ENCODE measurements around the gene FOXL2.

The FOXL2 gene

DNA sequence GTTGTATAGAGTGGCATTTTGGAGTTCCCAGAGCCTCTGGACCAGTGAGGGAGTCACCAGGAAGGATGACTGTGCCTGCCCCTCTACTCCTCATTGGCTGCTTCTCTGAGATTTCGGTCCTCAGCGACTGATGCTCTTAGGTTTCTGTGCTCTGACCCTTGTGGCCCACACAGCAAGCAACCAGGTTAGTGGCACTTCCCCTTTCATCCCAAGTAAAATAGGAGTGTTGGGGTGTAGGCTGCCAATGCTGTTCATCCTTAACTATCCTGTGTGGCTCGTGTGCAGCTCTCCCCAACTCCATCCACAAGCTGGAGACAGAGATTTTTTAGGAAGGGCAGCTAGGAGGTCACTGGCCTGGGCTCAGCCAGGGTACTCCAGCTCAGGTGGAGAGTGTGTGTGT, 37.9 kb upstream of the FOXL2 start:
- Histone ChIP-seq H2AFZ (ENCODE audit: low read depth, low read length) (no peak overlapping the region), H3K36me3 (replicated peaks; ENCODE audit: low read depth, low read length) (no peaks in the 10 kb centered on the region), H3K4me1 (ENCODE audit: low read length) (no peaks in the 10 kb centered on the region), H3K27me3 (ENCODE audit: low read depth, low read length) (peaks cover 3% of the 10 kb centered on the region; the same call in 1 of the 2 replicates), H3K9me3 (ENCODE audit: insufficient read depth, low read length) (no peaks in the 10 kb centered on the region), H3K9ac (ENCODE audit: low read length) (no peak overlapping the region), H3K4me2 (ENCODE audit: low read length) (no peak overlapping the region), H3K27ac (ENCODE audit: low read length) (no peak overlapping the region), H3K79me2 (ENCODE audit: low read length) (no peaks in the 10 kb centered on the region), H3K4me3 (ENCODE audit: low read length) (no peak overlapping the region), H4K20me1 (ENCODE audit: insufficient read depth, low read length) (no peaks in the 10 kb centered on the region)
- TF ChIP-seq, protein P1, sequence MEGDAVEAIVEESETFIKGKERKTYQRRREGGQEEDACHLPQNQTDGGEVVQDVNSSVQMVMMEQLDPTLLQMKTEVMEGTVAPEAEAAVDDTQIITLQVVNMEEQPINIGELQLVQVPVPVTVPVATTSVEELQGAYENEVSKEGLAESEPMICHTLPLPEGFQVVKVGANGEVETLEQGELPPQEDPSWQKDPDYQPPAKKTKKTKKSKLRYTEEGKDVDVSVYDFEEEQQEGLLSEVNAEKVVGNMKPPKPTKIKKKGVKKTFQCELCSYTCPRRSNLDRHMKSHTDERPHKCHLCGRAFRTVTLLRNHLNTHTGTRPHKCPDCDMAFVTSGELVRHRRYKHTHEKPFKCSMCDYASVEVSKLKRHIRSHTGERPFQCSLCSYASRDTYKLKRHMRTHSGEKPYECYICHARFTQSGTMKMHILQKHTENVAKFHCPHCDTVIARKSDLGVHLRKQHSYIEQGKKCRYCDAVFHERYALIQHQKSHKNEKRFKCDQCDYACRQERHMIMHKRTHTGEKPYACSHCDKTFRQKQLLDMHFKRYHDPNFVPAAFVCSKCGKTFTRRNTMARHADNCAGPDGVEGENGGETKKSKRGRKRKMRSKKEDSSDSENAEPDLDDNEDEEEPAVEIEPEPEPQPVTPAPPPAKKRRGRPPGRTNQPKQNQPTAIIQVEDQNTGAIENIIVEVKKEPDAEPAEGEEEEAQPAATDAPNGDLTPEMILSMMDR (IDR thresholded peaks at IDR 0.05; ENCODE audit: low read depth, low read length): no peak
- TF ChIP-seq EZH2phosphoT487 (IDR thresholded peaks at IDR 0.05; ENCODE audit: low read depth): no peak

DNA sequence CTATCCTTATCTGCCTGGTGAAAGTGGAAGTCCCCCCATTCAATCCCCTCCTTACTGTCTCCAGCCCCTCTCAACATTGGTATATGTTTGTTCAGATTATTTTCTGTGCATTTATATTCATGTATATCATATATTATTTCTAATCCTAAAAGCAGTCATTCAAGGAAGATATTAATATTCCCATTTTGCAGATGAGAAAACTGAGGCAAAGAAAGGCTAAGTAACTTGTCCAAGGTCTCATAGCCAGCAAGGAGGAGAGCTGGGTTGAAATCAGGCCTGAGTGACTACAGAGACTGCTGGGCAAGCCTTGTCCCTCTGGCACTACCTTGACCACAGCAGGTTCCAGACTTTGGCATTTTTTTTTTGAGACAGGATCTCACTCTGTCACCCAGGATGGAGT, 29.1 kb upstream of the FOXL2 start:
- H3K36me3 ChIP-seq (replicated peaks; ENCODE audit: low read depth, low read length): no peaks in the 10 kb centered on the region
- no peak overlapping the region for H3K4me2 ChIP-seq (ENCODE audit: low read length)
- TF ChIP-seq EZH2phosphoT487 (IDR thresholded peaks at IDR 0.05; ENCODE audit: low read depth): no peak
- TF ChIP-seq, protein P1 (IDR thresholded peaks at IDR 0.05; ENCODE audit: low read depth, low read length): no peak
- H3K79me2 ChIP-seq (ENCODE audit: low read length): no peaks in the 10 kb centered on the region
- no peak overlapping the region for H3K4me3 ChIP-seq (ENCODE audit: low read length)
- H3K9me3 ChIP-seq (ENCODE audit: insufficient read depth, low read length): no peaks in the 10 kb centered on the region
- no peak overlapping the region for H2AFZ ChIP-seq (ENCODE audit: low read depth, low read length)
- no peak overlapping the region for H3K9ac ChIP-seq (ENCODE audit: low read length)
- peaks cover under 1% of the 10 kb centered on the region; the same call in 1 of the 2 replicates for H3K27me3 ChIP-seq (ENCODE audit: low read depth, low read length)
- no peak overlapping the region for H3K27ac ChIP-seq (ENCODE audit: low read length)
- no peaks in the 10 kb centered on the region for H4K20me1 ChIP-seq (ENCODE audit: insufficient read depth, low read length)
- no peaks in the 10 kb centered on the region for H3K4me1 ChIP-seq (ENCODE audit: low read length)

DNA sequence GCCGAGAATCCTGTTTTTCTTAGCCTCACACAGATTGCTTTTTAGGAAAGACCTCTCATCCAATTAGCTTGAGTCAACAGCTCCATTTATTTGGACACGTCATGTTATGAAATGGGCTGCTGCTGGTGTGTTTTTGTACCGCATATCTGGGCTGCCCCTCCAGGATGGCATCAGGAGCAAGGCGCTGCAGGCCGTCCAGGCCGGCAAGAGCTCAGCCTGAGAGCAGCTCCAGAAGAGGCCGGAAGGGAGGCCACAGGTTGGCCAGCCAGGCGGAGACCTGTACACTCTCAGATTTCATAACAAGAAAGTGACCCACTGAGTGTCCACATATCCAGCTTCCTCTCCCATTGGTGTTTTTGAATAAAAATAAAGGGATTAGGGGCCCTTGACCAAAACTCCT, 28.4 kb upstream of the FOXL2 start:
- no peak overlapping the region for H3K4me3 ChIP-seq (ENCODE audit: low read length)
- H3K79me2 ChIP-seq (ENCODE audit: low read length): no peaks in the 10 kb centered on the region
- TF ChIP-seq, protein P1 (IDR thresholded peaks at IDR 0.05; ENCODE audit: low read depth, low read length): no peak
- TF ChIP-seq EZH2phosphoT487 (IDR thresholded peaks at IDR 0.05; ENCODE audit: low read depth): no peak

GRCh38 chr3:138974462-138974861, 27.5 kb upstream of the FOXL2 start:
- no peaks in the 10 kb centered on the region for H3K27me3 ChIP-seq (ENCODE audit: low read depth, low read length)
- no peaks in the 10 kb centered on the region for H3K9me3 ChIP-seq (ENCODE audit: insufficient read depth, low read length)
- no peak overlapping the region for H3K9ac ChIP-seq (ENCODE audit: low read length)
- no peaks in the 10 kb centered on the region for H3K4me1 ChIP-seq (ENCODE audit: low read length)
- no peaks in the 10 kb centered on the region for H4K20me1 ChIP-seq (ENCODE audit: insufficient read depth, low read length)
- H3K27ac ChIP-seq (ENCODE audit: low read length): no peak overlapping the region
- H3K4me2 ChIP-seq (ENCODE audit: low read length): no peak overlapping the region
- H2AFZ ChIP-seq (ENCODE audit: low read depth, low read length): no peak overlapping the region
- no peaks in the 10 kb centered on the region for H3K36me3 ChIP-seq (replicated peaks; ENCODE audit: low read depth, low read length)
- TF ChIP-seq EZH2phosphoT487 (IDR thresholded peaks at IDR 0.05; ENCODE audit: low read depth): no peak
- TF ChIP-seq, protein P1 (IDR thresholded peaks at IDR 0.05; ENCODE audit: low read depth, low read length): no peak
- H3K79me2 ChIP-seq (ENCODE audit: low read length): no peaks in the 10 kb centered on the region
- no peak overlapping the region for H3K4me3 ChIP-seq (ENCODE audit: low read length)

More for the DNA sequence above, 28.4 kb upstream of the FOXL2 start:
- Histone ChIP-seq H3K9me3 (ENCODE audit: insufficient read depth, low read length) (no peaks in the 10 kb centered on the region), H2AFZ (ENCODE audit: low read depth, low read length) (no peak overlapping the region), H4K20me1 (ENCODE audit: insufficient read depth, low read length) (no peaks in the 10 kb centered on the region), H3K27me3 (ENCODE audit: low read depth, low read length) (no peaks in the 10 kb centered on the region), H3K36me3 (replicated peaks; ENCODE audit: low read depth, low read length) (no peaks in the 10 kb centered on the region), H3K9ac (ENCODE audit: low read length) (no peak overlapping the region), H3K27ac (ENCODE audit: low read length) (no peak overlapping the region), H3K4me2 (ENCODE audit: low read length) (no peak overlapping the region), H3K4me1 (ENCODE audit: low read length) (no peaks in the 10 kb centered on the region)

All from OCI-LY3 (cell line).